ENCODE results near the gene PIM3.

DNA sequence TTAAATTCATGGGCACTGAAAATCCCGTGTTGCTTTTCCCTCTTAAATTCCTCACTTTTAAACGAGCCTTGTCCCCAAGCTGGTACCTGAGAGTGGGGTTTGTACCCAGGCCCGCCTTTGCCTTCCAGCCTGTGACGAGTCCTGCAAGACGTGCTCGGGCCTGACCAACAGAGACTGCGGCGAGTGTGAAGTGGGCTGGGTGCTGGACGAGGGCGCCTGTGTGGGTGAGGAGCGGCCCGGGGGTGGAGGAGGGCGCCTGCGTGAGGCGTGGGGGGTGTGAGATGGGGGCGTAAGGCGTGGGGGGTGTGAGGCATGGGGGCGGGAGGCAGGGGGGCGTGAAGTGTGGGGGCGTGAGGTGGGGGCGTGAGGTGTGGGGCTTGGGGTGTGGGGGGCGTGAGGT is 38.1 kb upstream of the PIM3 start:
- TF ChIP-seq, protein P1, sequence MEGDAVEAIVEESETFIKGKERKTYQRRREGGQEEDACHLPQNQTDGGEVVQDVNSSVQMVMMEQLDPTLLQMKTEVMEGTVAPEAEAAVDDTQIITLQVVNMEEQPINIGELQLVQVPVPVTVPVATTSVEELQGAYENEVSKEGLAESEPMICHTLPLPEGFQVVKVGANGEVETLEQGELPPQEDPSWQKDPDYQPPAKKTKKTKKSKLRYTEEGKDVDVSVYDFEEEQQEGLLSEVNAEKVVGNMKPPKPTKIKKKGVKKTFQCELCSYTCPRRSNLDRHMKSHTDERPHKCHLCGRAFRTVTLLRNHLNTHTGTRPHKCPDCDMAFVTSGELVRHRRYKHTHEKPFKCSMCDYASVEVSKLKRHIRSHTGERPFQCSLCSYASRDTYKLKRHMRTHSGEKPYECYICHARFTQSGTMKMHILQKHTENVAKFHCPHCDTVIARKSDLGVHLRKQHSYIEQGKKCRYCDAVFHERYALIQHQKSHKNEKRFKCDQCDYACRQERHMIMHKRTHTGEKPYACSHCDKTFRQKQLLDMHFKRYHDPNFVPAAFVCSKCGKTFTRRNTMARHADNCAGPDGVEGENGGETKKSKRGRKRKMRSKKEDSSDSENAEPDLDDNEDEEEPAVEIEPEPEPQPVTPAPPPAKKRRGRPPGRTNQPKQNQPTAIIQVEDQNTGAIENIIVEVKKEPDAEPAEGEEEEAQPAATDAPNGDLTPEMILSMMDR (IDR thresholded peaks at IDR 0.05): no peak
- no peak for TF ChIP-seq POLR2A (IDR thresholded peaks at IDR 0.05)
- no peak for TF ChIP-seq POLR2AphosphoS5 (IDR thresholded peaks at IDR 0.05; ENCODE audit: insufficient read depth in 1 of 2, low read depth in 1 of 2)
